HG03097 (cell line): ENCODE measurements around the gene RBM41.

Experiments
- ATAC-seq: cut with Tn5 transposase; IDR thresholded peaks from one replicate; pipeline ENCODE4 v1.9.1; 2021; ENCODE audit not compliant: unreplicated experiment, low FRiP score

Gene RBM41

DNA sequence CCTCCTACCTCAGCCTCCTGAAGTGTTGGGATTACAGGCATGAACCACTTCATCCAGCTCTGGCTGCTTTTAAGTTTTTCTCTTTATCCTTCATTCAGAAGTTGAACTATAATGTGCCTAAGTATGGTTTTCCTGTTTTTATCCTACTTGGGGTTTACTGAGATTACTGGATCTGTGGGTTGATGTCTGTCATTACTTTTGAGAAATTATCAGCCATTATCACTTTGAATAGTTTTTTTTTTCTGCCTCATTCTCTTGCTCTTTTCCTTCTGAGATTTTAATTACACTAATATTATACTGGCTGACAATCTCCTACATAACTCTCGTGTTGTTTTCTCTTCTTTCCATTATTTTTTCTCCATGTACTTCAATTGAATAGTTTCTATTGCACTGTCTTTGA, 71.0 kb downstream of the RBM41 start:
- ATAC-seq, result no peak

DNA sequence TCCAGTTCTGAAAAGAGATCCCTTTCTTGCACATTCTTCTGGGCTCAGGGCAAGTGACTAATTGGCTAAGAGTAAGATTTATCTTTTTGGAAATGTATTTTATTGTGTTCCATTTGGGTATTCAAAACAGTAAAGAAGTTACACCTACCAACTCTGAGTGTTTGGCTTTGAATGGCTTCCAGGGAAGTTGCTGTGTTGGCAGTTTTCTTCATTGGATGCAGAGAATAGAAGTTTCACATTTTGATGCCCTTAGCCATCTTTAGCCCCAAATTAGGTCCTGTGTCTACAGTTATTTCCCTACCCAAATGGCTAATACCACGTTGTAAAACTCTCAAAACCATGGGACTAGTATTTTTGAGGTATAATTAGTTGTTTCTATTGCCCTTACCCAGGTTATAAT, 88.9 kb downstream of the RBM41 start:
- ATAC-seq, result no peak

GRCh38 chrX:107025545-107025944, 93.1 kb downstream of the RBM41 start:
- no peak for ATAC-seq

- no peak for ATAC-seq
Measured at GRCh38 chrX:107014936-107015335, 103.7 kb downstream of the RBM41 start.
